CD4-positive, alpha-beta T cell treated with Interleukin-21 for 1 hour (primary cell): ENCODE results near the gene PRRX2.
"Not testable (repeated sequence)": the region's sequence is repeated elsewhere in the genome, so short reads cannot be mapped to it uniquely, and the experiment has no call there.

Experiments
- DNase-seq: peaks from one replicate; pipeline ENCODE4 v3.0.0-alpha.2; 2020

PRRX2 gene

GRCh38 chr9:129665389-129665775 is at the start of gene PRRX2:
TSS of gene PRRX2 (plus strand) at chr9:129665647. CDS start at chr9:129665868, 221 bp downstream.
- peak; percentile 15 for DNase-seq

GRCh38 chr9:129617167-129617566 is 48.3 kb upstream of the PRRX2 start:
- no peak for DNase-seq

DNA sequence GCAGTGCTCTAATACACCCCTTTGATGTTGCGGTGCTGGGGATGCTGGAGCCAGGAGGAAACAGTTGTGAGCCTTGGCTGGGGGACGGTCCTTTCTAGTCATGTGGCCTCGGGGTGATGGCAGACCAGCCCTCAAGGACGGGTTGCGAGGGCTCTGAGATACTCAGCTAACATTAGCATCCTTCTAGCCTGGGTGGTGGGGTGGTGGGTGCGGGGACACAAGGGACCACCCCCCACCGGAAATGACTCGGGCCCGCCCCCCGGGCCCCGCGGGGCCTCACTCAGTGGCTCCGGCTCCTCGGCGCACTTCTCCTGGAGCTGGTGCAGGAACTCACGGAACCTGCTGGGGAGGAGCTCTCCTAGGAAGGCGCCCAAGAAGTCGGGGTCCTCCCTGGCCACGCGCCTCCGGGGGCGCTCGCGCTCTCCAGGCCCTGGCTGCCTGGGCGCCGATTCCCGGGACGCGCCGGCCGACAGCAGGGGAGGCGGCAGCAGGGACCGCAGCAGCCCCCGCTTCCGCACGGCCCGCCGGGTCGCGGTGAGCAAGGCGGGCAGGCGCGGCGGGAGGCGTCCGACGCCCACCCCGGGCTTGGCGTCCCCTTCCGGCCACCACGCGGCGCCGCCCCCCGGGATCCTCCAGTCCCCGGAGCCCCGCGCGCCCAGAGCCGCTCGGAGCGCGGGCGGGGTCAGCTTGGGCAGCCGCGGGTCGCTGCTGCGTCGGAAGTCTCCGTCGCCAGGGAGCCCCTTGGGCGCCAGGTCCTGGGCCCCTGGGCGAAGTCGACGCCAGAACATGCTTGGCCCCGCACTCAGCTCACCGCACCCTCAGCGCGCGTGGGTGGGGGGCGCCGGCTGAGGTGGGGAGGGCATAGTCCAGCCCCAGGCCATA is 45.4 kb upstream of the PRRX2 start:
- no peak for DNase-seq

DNA sequence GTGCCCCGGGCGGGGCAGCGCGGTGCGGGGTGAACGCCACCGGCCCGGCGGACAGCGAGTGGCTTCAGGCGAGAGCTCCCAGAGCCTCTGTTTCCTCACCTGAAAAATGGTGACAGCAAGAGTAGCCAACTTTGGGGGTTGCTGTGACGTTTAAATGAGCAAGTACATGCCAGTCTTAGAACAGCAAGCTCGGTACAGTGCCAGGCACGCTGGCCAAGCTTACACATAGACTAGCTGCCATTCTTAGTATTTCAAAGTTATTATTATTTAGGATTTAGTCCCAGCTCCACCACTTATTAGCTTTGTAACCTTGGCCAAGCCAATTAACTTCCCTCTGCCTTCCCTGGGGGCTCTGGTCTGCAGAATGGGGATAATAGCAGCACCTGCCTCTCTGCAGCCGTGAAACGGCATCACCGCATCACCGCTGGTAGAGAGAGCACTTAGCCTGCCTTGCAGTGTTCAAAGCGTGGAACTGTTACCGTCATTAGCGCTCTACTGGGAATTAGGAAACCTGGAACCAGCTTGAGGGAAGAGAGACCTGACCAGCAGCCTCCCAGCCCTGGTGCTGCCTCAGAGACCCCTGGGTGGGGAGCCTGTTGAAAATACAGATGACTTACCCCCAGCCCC is 44.7 kb upstream of the PRRX2 start, which contains the start of gene C9orf50:
TSS of gene C9orf50 (minus strand) at position 433 of the 627 bp plus-strand sequence. CDS start 527 bp downstream, outside the sequence.
- no peak for DNase-seq

GRCh38 chr9:129623331-129623730 is 42.1 kb upstream of the PRRX2 start:
- DNase-seq: no peak

DNA sequence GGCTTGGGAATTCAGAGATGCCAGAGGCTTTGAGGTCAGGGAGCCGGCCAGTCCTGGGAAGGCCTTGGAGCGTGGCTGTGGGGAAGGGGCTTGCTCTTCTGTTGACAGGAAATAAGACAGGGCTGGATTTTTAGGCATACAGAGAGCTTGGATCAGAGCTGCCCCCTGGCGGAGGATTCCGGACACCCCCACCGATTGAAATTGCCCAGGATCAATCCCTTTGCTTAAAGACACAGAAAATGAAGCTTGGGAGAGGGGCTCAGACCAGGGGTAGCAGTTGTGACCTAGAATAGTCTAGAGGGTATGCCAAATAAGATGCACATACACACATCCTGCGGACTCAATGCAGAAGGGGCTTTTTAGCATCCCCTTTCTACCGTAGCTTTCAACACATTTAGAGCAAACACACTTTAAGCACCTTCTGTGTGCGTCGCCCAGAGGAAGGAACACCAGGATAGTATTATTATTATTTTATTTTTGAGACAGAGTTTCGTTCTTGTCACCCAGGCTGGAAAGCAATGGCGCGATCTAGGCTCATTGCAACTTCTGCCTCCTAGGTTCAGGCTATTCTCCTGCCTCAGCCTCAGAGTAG is 41.2 kb upstream of the PRRX2 start:
- peak; percentile 75 for DNase-seq

DNA sequence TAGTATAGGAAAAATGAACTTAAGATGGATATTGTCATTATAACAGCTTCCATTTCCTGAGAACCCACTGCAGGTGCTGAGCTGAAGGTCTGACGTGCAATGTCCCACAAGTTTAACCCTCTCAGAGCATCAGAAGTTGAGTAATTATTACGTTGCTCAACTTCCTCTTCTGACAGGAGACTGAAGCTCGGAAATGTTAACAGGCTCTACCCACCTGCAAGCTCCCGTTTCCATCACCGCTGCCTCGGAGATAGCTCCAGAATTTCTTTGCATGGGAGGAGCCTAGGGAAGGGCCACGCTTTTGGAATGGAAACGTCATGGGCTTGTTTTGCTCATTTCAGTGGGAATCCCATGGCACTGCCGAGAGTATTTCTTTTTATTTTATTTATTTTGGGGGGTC is 40.5 kb upstream of the PRRX2 start:
- DNase-seq: peak; percentile 49

DNA sequence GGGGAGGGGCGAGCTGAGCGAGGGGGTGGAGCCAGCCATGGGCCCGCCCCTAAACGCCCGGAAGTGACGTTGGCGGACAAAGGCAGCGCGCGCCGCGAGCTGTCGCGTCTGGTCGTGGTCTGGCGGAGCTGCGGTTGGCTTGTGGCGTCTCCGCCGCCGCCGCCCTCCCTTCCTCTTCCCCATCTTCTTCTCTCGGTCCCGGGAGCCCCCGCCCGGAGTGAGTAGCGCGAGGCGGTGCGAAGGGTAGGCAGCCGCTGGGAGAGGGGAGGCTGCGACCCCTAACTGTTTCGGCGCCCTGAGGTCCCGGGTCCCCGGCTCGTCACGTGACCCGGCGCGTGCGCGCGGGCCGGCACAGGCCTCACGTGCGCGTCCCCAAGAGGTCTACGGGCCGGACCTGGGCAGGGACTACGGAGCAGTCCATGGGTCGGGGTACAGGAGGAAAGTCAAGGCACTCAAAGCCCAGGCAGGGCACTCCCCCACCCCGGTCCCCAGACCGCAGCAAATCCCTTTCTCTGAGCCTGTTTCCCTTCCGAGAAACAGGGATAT is 39.3 kb upstream of the PRRX2 start, which contains the start of gene NTMT1:
TSS of gene NTMT1 (plus strand) at position 85 of the 546 bp plus-strand sequence. CDS start 6,541 bp downstream, outside the sequence.
- DNase-seq: peak; percentile 92

DNA sequence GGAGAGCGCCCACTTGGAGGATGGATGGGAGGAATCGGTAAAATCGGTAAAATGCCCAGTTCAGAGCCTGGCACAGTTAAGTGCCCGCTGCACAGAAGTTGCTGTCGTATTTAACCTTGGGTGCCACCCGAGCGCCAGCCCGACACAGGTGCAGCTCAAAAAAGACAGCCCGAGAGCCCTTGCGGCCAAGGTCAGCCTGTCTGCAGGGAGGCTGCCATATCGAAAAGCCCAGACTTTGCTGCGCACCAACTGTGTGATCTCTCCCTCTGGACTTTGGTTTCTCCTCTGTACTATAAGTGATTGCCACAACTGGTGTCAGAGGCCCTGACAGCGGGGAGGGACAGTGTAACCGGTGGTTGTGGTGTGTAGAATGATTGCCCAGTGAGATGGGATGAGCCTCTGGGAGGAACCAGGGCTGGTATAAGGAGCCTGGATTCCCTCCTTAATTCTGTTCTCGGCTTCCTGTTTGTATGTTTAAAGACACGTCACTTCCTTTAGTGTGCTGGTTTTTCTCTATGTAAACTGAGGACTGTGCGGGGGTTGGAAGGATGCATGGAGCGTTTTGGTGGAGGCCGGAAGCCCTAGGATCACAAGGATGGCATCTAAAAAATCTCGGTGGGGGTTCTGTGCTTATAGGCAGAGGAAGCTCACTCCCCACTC is 38.7 kb upstream of the PRRX2 start:
- peak; percentile 42 for DNase-seq

DNA sequence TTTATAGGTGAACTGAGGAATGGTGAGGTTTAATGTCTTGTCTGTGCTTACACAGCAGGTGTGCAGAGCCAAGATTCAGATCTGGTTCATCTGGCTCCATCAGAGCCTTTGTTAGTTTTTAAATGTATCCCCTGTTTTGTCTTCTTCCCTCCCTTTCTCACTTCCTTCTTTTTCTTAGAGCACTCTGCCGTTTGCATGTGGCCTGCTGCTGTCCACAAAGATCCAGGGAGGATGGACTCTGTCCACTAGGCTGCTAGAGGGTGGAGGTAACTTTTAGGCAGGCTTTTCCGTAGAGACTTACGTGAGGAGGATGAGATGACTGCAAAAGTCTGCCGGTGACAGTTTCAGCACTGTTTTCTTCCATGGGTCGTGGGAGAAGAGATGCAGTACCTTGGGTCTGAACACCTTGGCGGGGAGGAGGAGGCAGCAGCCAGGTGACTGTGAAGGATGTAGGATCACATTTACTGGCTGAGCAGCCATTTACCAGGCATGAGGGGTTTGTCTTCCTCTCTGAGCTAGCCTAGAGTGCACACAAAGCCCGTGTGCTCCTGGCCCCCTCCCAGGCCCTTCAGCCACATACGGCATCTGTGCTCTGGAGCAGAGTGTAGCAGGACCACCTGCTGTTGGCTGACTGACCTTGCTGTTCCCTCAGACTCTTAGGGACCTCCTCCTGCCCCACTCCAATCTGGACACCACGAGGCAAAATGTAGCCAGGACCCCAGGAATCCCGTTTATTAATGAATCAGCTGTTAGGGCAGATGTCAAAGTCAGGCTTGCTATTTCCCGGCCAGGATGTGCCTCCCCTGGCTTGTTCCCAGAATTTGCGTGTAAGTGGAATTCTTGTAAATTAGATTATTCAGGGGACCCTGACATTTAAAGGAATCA is 37.6 kb upstream of the PRRX2 start:
- no peak for DNase-seq

DNA sequence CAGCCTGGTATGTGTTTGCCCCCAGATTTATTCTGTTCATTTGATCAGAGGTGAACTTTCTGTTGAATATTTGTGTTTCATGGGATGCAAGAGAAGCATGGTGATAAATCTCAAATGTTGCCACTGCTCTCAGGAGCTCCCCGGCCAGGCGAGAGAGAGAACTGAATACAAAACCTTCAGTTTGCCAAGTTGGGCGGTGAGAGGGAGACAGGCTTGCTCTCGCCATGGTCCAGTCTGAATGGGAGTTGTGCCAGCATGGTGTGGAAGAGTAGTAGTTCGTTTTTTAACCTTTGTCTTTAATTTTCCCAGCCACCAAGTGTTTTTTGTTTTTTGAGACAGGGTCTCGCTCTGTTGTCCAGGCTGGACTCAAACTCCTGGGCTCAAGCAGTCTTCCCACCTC is 36.7 kb upstream of the PRRX2 start:
- no peak for DNase-seq

DNA sequence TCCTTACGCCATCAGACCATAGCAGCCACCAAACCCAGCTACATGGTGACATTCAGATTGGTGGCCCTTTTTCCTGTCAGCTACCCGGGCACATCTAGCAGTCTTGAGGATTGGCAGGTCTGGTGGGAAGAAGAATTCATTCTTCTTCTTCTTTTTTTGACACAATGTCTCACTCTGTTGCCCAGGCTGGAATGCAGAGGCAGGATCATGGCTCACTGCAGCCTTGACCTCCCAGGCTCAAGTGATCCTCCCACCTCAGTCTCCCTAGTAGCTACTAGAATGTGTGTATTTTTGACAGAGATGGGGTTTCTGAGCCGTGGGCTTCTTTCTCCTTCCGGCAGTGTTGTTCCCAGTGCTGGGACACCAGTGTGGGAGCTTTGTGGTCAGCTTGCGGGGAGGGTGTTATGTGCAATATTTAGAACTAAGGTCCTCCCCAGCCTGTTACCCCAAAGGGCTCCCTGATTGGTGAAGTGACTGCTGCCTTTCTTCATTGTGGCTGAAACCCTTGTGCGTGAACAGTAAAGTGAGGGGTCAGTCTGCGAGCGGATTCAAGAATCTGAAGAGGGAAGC is 36.1 kb upstream of the PRRX2 start:
- no peak for DNase-seq

- no peak for DNase-seq
These were observed 34.3 kb upstream of the PRRX2 start for GRCh38 chr9:129630967-129631673.

DNA sequence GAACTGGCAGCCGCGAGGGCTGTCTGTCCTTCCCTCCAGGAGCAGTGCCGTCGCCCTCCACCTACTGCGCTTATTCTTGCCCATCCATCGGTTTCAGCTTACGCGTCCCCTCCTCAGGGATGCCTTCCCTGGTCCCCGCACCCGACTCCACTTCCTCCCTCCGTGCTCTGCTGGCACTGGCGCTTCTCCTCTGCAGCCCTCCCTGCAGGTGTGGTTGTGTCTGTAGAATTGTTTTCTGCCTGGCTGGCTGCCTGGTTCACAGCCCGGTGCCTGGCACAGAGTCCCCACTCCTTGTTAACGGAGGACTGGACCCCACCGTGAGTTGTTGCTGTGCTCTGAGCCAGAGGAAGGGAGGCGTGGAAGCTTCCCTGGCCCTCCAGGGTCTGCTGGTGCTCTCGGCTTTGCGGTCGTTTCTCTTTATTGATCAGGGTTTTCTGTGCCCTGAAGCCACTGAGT is 33.7 kb upstream of the PRRX2 start:
- DNase-seq: no peak

- DNase-seq: no peak
These were observed 33.0 kb upstream of the PRRX2 start for GRCh38 chr9:129632460-129632859.

GRCh38 chr9:129633207-129633606 is 32.2 kb upstream of the PRRX2 start:
- no peak for DNase-seq

GRCh38 chr9:129633848-129634247 is 31.6 kb upstream of the PRRX2 start:
- no peak for DNase-seq

DNA sequence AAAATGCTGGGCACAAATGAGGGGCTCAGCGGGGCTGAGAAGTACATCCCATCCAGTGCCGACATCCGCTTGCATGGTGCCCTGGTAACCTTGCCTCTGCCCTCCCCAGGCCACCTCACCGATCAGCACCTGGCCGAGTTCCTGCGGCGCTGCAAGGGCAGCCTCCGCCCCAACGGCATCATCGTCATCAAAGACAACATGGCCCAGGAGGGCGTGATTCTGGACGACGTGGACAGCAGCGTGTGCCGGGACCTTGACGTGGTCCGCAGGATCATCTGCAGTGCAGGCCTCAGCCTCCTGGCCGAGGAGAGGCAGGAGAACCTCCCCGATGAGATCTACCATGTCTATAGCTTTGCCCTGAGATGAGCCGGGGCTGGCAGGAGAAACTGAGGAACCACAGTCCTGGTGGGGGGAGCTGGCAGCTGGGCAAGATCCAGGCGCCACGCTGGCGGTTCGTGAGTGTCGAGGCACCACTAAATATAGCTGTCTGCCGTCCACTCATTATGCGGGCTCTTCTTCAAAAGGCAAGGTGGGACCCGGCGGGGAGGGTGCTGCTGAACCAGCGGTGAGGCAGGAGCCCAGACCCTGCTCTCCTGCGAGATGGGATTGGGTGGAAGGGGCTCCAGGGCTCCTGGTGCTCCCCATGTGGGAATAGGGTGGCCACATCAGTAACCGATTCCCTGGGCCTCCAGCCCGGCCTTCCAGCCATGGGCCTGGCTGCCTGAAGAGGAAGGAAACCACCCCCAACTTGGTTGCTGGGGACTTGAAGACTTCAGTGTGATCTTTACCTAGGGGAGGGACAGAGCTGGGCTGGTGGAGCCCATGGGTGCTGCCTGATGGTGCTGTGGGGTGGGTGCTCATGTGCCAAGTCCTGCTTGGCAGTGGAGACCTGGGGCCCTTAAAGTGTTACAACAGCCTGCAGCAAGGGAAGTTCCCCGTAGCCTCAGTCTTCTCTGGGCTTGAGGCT is 30.1 kb upstream of the PRRX2 start:
- no peak for DNase-seq

- not testable (repeated sequence) for DNase-seq
These were observed 29.1 kb upstream of the PRRX2 start for GRCh38 chr9:129636343-129636742.
